ENCODE results near the gene RAB3IP.

DNA sequence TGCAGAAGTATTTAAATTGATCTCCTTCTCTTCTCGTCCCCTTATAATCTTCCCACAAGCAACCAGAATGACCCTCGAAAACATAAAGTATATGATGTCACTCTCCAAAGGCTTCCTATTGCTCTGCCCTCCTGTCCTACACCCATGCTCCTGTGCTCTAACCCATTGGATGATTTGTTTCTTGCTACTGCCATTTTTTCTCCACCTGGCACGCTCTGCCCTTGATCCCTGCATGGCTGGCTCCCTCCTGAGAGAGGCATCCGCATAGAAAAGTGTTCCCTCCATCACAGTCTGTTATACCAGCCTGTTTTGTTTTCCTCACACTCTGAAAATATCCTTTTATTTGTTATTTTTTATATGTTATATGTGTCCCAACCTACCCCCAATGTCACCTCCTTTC lies 106.2 kb downstream of the RAB3IP start:
- TF ChIP-seq, protein P1, sequence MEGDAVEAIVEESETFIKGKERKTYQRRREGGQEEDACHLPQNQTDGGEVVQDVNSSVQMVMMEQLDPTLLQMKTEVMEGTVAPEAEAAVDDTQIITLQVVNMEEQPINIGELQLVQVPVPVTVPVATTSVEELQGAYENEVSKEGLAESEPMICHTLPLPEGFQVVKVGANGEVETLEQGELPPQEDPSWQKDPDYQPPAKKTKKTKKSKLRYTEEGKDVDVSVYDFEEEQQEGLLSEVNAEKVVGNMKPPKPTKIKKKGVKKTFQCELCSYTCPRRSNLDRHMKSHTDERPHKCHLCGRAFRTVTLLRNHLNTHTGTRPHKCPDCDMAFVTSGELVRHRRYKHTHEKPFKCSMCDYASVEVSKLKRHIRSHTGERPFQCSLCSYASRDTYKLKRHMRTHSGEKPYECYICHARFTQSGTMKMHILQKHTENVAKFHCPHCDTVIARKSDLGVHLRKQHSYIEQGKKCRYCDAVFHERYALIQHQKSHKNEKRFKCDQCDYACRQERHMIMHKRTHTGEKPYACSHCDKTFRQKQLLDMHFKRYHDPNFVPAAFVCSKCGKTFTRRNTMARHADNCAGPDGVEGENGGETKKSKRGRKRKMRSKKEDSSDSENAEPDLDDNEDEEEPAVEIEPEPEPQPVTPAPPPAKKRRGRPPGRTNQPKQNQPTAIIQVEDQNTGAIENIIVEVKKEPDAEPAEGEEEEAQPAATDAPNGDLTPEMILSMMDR (conservative IDR thresholded peaks at IDR 0.05), result no peak
- TF ChIP-seq ZFX (IDR thresholded peaks at IDR 0.05), result no peak

Data from C4-2B (cell line).